Measurements from ENCODE around the gene PGPEP1.
"Not testable (repeated sequence)": the region's sequence is repeated elsewhere in the genome, so short reads cannot be mapped to it uniquely, and the experiment has no call there.

PGPEP1 gene

DNA sequence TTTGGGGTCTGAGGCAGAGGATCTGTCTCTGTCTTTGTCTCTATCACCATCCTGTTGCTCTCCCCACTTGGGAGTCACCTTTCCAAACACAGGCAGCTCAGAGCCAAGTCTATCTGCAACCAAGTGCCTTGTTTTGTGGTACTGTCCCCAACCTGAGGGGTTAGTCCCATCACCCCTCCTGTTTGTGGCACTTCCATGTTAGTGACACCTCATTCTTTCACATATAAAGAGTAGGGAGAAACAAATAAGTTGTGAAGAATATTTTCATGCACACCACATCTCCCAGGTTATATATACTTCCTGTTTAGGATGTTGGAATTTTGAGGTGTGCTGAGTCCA, 49.3 kb downstream of the PGPEP1 start:
- in situ Hi-C loops (cut with MboI; ENCODE audit: low sequenced_read_pairs) = no loop called here

DNA sequence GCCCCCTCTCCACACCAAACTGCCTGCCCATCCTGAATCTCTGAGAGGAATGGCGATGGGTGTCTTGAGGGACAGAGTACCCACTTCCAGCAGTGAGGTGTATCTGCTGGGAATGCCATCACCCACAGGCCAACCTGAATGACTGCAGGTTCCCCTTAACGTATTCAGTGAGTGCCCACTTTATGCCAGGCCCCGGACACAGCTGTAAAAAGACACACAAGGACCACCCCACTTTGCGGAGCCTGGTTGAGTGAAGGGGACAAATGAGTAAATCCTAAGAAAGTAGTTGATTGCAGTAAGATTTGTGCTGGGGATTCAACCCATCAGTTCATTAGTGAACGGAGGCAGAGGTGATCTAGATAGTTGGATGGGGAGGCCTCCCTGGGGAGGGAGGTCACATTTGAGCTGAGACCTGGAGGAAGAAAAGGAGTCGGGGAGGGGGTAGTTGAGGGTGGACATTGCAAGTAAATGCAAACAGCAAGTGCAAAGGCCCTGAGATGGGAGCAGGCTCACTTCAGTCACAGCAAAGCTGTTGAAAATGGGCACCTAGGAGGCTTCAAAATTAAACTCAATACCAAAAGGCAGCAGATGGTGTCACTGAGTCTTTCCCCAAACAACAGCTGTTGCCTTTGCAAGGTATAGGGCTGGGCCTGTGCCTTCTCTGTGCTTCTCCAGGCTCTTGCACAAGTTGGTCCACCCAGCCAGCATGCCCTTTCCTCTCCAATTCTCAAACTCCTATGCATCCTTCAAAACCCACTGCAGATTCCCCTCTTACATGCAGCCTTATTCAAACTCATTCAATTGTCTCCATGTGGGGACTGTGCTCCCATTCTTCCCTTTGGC, 49.9 kb downstream of the PGPEP1 start:
- in situ Hi-C loops (cut with MboI; ENCODE audit: low sequenced_read_pairs) = no loop called here

DNA sequence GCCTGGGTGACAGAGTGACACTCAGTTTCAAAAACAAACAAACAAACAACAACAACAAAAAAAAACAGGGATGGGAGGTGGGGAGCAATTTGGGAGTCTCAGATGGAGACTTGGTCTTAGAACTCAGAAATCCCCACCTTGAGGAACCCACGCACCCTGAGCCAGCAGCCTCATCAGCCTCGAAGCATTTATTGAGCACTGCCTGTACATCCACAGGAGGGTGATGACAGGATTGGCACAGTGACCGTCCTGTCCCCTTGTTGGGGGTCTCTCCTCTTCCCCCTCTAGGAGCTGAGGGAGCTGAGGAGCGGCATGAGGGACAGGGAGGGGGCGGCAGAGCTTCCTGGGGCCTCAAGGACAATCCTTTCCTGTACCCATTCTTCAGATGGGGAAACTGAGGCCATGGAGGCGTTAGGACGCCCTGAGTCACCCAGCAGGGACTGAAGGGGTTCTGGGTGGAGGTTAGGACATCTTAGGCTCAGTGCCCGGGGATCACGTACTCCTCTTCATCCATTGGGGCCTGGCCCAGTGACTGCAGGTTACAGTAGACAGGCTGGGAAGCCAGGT, 51.2 kb downstream of the PGPEP1 start:
- in situ Hi-C loops (cut with MboI; ENCODE audit: low sequenced_read_pairs) = no loop called here

- in situ Hi-C loops (cut with MboI; ENCODE audit: low sequenced_read_pairs) = no loop called here
Observed at GRCh38 chr19:18392417-18392816, 52.0 kb downstream of the PGPEP1 start.

DNA sequence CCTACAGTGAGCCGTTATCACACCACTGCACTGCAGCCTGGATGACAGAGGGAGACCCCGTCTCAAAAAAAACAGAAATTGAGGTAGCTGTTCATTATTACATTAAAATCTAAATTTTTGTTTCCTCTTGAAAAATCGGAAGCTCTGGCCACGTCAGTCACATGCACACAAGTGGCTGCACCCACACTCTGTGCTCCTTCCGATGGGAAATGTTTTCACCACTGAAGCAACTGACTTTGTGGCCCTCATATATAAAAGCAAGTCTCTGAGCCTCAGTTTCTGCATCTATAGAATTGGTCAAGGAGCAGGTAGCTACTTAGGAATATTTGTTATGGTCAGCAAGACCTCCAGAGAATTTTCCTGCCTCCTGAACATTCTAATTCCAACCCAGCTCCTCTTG, 52.5 kb downstream of the PGPEP1 start:
- in situ Hi-C loops (cut with MboI; ENCODE audit: low sequenced_read_pairs) = no loop called here

GRCh38 chr19:18393836-18394235, 53.4 kb downstream of the PGPEP1 start:
- in situ Hi-C loops (cut with MboI; ENCODE audit: low sequenced_read_pairs) = no loop called here

DNA sequence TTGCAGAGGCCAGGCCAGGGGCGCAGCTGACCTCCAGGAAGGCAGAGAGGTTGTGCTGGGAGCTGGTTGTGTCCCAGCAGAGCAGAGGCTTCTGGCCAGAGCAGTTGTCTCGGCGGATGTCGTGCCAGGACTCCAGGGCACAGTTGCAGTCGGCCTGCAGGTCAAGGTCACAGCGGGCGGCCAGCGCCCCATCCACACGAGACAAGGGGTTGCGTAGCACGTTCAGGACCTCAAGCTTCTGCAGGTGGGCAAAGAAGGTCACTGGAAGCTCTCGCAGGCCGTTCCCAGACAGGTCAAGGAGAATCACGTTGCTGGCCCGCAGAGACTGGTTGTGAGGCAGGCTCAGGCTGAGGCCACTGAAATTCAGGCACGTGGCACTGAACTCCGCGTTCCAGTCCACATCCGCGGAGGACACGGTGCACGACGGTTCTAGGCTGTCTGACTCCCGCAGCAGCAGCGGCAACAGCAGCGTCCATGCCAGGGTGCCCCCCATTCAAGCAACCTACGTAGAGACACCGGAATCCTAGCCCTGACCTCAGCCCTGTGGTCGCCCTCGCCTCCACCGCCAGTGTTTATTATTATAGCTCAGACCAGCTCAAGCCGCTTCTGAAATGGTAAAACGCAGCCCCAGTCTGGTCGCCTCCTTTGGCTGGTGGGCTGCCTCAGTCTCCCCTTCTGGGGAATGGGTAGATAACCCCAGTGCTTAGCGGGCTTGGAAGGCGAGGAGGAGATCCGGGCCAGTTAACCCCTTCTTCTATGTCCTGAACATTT, 56.3 kb downstream of the PGPEP1 start:
- in situ Hi-C loops (cut with MboI; ENCODE audit: low sequenced_read_pairs) = no loop called here

DNA sequence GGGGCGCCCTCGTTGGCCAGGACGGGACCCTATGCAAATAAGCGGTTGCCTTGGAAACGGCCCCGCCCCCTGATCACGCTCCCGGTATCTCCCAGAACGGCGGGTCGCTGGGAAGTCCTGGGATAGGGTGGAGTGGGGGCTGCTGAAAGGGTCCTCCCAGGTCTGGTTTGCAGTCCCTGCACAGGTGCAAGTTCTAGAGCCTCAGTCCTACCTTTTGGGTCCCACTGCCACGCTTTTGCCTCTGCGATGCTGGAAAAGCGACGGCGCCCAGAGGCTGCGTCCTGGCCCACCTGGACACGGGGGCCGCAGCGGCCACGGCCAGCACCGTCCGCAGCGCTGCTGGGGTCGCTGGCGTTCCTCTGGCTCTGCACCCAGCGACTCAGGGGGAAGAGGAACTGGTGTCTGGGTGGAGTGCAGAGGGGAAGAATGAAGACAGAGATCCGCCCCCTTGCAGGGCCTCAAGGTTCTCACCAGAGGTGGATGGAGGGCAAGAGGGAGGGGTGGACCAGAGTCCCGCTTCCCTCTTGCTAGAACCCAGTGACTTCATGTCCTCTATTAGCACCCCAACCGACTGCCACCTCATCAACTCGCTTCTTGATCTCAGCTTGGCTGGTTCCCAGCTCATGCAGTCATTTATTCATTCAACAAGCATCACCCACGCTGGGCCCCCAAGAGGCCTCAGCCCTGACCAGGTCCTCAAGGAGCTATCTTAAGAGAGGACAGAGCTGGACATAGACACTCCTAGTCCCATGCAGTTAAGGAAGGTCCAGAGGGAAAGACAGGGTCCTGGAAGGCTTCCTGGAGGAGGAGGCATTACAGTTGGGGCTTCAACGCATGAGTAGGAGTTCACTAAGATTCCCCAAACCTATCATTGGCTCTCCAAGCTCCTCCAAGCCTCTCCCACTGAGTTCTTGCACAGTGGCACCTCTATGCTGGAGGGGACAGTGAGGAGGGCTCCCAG, 57.1 kb downstream of the PGPEP1 start, which contains the start of gene LRRC25:
TSS of gene LRRC25 (minus strand) at position 381 of the 961 bp plus-strand sequence. CDS start 659 bp downstream, outside the sequence.
- in situ Hi-C loops (cut with MboI; ENCODE audit: low sequenced_read_pairs) = no loop called here

DNA sequence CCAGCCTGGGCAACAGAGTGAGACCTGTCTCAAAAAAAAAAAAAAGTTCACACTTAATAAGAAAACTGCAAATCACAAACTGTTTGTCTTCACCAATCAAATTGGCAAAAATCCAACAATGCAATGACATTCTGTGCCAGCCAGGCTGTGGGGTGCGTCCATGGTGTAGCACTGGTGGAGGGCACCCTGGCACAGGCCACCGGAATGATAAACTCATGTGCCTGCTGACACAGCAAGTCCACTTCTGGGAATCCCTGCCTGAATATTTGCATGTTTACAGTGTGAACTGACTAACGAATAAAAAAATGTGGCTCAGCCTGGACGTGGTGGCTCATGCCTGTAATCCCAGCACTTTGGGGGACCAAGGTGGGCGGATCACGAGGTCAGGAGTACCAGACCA, 58.6 kb downstream of the PGPEP1 start:
- in situ Hi-C loops (cut with MboI; ENCODE audit: low sequenced_read_pairs) = no loop called here

DNA sequence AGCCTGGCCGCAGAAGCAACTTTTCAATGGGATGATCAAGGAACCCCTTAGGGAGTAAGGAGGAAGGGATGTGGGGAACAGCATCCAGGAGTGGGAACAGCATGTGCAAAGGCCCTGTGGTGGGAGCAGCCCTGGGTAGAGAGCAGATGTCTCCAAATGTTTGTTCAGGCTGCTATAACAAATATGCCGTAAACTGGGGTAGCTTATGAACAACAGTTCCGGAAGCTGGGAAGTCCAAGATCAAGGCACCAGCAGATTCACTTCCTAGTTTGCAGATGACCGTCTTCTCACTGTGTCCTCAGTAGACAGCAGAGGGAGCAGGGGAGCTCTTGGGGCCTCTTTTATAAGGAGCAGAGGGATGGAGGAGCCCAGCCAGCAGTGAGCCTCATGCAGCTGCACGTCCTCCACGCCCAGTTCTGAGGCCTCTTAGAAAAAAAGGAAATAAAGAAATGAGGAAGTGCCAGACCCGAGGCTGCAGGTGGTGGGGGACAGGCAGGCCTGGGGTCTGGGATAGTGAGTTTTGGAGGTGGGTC, 61.2 kb downstream of the PGPEP1 start:
- in situ Hi-C loops (cut with MboI; ENCODE audit: low sequenced_read_pairs) = no loop called here

DNA sequence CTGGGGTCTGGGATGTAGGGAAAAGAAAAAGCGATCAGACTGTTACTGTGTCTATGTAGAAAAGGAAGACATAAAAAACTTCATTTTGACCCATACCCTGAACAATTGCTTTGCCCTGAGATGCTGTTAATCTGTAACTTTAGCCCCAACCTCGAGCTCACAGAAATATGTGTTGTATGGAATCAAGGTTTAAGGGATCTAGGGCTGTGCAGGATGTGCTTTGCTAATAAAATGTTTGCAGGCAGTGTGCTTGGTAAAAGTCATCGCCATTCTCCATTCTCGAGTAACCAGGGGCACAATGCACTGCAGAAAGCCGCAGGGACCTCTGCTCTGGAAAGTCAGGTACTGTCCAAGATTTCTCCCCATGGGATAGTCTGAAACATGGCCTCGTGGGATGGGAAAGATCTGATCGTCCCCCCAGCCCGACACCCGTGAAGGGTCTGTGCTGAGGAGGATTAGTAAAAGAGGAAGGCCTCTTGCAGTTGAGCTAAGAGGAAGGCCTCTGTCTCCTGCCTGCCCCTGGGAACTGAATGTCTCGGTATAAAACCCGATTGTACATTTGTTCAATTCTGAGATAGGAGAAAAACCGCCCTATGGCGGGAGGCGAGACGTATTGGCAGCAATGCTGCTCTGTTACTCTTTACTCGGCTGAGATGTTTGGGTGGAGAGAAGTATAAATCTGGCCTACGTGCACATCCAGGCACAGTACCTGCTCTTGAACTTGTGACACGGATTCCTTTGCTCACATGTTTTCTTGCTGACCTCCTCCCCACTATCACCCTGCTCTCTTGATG, 62.3 kb downstream of the PGPEP1 start:
- in situ Hi-C loops (cut with MboI; ENCODE audit: low sequenced_read_pairs) = not testable (repeated sequence)

DNA sequence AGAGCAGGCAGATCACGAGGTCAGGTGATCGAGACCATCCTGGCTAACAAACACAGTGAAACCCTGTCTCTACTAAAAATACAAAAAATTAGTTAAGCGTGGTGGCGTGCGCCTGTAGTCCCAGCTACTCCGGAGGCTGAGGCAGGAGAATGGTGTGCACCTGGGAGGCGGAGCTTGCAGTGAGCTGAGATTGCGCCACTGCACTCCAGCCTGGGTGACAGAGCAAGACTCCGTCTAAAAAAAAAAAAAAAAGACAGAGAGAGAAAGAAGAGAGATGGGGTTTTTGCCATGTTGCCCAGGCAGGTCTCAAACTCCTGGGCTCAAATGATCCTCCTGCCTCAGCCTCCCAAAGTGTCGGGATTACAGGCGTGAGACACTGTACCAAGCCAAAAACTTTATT, 65.4 kb downstream of the PGPEP1 start:
- in situ Hi-C loops (cut with MboI; ENCODE audit: low sequenced_read_pairs) = not testable (repeated sequence)

DNA sequence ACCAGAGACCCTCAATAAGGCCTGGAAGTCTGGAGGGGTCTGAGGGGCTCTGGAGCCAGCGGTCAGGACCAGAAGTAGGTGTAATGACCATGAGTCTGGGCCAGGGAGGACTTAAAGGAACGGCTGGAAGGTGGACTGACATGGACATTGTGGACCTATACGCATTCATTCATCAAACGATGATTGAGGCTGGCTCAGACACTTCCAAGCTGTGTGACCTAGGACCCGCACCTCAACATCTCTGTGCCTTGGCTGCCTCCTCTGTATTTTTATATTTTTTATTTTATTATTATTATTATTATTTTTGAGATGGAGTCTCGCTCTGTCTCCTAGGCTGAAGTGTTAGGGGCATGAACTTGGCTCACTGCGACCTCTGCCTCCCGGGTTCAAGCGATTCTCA, 66.4 kb downstream of the PGPEP1 start:
- in situ Hi-C loops (cut with MboI; ENCODE audit: low sequenced_read_pairs) = no loop called here

DNA sequence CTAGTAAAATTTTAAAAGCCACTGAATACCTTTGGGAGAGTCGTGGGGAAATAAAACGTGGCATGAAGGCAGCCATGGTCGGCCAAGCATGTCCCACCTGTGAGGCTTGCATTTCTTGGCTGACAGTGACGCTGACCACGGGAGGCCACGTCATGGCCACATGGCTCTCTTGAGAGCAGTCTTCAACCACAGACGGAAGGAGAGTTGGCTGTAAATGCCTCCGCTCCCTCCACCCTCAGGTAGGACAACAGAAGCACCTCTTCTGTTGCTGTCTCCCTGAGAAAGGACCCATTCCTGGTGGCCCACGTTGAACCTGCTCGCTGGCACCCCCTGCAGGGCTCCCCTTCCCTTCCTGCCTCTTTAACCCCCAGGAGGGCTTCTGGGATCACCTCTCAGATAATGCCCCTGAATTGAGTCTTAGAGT, 67.7 kb downstream of the PGPEP1 start:
- in situ Hi-C loops (cut with MboI; ENCODE audit: low sequenced_read_pairs) = no loop called here

- in situ Hi-C loops (cut with MboI; ENCODE audit: low sequenced_read_pairs) = no loop called here
Observed at GRCh38 chr19:18412610-18413239, 72.3 kb downstream of the PGPEP1 start.

- in situ Hi-C loops (cut with MboI; ENCODE audit: low sequenced_read_pairs) = no loop called here
Observed at GRCh38 chr19:18414504-18415177, 74.2 kb downstream of the PGPEP1 start.

DNA sequence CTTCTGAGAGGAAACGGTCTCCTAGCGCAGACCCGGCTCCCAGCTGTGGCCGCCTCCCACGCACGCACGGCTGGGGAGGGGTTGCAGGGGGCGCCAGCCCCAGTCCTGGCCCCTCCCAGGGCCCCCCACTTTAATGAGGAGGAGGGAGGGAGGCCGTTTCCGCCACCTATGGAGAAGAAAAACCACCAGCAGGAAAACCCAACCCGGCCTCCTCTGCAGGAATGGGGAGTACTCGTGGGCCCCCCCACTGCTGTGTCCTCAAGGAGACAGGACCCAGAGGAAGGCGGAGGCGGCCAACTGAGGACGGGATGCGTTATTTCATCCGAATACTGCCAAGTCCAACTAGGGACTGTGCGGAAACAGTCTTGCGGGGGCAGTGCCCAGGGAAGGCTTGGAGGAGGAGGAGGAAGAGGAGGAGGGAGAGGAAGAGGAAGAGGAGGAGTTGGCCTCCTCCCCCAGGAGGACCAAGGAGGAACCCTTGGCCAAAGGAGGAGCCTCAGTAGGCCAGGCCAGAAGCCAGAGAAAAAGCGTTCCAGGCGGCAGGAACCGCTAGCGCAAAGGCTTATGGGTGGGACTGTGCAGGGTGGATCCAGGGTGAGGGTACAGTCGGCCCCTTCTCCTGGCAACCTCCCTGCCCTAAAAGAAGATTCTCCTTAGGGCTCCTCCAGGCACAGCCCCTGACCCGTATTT, 74.9 kb downstream of the PGPEP1 start:
- in situ Hi-C loops (cut with MboI; ENCODE audit: low sequenced_read_pairs) = no loop called here

DNA sequence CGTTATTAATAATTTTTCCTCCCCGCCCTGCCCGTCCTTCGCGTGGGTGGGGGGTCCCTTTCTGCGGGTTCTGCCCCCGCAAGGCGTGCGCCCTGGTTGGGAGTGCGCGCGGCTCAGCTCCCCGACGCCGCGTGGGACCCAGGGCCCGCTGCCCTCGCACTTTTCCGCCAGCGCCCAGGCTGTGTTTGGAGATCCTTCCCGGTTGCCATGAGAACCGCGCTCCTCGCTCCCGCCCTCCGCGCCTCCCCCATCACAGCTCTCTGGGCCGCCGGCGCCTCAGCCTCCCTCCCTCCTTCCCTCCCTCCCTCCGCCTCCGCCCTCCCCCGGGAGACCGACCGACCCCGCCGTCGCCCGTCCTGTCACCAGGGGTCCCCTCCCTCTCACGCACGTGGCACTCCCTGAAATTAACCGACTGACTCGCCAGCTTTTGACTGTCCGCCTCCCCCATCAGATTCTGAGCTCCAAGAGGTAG, 76.4 kb downstream of the PGPEP1 start:
- in situ Hi-C loops (cut with MboI; ENCODE audit: low sequenced_read_pairs) = no loop called here

Data from hTERT RPE-1 (cell line).